GM21528 (cell line): ENCODE measurements around the gene AGRN.
"Not testable (repeated sequence)": the region's sequence is repeated elsewhere in the genome, so short reads cannot be mapped to it uniquely, and the experiment has no call there.

Experiments used
- ATAC-seq: cut with Tn5 transposase; IDR thresholded peaks from one replicate; pipeline ENCODE4 v1.9.1; 2021; ENCODE audit warnings: mild to moderate bottlenecking, moderate library complexity; ENCODE audit not compliant: unreplicated experiment, low FRiP score

The AGRN gene

DNA sequence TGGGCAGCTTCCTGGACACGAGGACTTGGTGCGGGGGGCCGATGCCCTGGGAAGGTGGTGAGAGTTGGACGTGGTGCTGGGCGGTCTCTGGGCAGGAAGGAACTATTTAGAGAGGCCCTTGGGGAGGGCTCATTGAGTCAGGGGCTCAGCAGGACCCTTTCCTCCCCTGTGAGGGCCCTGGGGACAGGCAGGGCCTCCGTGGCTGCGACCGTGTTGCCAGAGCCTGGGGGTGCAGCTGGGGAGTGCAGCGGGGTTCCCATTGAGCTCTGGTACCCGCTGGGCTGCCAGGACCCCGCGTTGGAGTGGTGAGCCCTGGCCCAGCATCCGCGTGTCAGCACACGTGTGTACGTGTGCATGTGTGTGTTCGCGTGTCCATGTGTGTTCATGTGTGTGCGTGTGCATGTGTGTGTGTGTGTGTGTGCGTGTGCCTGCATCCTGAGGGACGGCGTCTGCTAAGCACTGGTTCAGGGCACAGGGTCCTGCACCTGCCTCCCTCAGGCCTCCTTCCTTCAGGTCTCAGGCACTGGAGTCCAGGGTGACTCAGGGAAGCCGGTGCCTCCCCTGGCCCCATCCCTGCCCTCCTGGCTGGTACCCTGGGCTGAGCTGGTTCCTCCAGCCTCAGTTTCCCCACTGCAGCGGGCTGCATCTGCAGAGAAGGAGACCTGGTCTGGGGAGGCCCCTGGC lies 43.5 kb downstream of the AGRN start:
- no peak for ATAC-seq

DNA sequence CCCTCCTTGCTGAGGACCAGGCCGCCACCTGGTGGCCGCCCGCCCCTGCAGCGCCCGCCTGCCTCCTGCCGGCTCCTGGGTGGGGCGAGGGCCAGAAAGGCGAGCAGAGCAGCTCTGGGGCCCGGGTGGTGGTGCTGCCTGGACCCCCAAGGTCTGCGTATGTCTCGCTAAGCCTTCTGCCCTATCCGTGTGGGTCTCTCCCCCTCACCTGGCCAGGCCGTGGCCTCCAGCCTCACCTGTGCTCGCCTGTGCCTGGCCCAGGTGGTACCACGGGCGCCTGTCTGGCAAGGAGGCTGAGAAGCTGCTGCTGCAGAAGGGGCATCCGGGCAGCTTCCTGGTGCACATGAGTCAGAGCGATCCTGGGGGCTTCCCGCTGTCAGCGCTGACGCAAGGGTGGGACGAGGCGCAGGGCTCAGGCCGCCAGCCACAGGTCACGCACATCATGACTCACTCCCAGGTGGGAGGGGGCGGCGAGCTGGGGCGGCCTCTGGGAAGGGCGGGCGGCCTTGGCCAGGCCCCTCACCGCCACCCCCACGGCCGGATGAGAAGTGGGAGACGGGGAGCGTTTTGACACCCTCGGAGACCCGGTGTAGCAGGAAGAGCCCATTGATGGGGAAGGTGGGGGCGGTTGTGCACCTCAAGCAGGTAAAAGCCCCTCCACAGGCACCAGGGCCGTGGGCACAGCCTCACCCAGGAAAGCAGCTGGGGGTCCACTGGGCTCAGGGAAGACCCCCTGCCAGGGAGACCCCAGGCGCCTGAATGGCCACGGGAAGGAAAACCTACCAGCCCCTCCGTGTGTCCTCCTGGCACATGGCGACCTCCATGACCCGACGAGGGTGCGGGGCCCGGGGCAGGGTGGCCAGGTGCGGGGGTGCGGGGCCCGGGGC lies 44.3 kb downstream of the AGRN start:
- peak; percentile 34 for ATAC-seq

DNA sequence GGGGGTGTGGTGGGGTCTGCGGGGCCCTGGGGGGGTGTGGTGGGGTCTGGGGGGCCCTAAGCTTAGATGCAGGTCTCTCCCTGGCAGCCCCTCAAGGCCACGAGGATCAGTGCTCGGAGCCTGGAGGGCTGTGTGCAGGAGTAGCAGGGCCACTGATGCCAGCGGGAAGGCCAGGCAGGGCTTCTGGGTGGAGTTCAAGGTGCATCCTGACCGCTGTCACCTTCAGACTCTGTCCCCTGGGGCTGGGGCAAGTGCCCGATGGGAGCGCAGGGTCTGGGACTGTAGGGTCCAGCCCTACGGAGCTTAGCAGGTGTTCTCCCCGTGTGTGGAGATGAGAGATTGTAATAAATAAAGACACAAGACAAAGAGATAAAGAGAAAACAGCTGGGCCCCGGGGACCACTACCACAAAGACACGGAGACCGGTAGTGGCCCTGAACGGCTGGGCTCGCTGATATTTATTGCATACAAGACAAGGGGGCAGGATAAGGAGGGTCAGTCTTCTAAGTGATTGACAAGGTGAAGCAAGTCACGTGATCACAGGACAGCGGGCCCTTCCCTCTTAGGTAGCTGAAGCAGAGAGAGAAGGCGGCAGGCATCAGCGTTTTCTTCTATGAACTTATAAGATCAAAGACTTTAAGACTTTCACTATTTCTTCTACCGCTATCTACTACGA lies 45.5 kb downstream of the AGRN start:
- no peak for ATAC-seq

DNA sequence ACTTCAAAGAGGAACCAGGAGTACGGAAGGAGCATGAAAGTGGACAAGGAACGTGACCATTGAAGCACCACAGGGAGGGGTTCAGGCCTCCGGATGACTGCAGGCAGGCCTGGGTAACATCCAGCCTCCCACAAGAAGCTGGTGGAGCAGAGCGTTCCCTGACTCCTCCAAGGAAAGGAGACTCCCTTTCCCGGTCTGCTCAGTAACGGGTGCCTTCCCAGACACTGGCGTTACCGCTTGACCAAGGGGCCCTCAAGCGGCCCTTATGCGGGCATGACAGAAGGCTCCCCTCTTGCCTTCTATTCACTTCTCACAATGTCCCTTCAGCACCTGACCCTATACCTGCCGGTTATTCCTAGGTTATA lies 46.0 kb downstream of the AGRN start:
- ATAC-seq, result not testable (repeated sequence)

DNA sequence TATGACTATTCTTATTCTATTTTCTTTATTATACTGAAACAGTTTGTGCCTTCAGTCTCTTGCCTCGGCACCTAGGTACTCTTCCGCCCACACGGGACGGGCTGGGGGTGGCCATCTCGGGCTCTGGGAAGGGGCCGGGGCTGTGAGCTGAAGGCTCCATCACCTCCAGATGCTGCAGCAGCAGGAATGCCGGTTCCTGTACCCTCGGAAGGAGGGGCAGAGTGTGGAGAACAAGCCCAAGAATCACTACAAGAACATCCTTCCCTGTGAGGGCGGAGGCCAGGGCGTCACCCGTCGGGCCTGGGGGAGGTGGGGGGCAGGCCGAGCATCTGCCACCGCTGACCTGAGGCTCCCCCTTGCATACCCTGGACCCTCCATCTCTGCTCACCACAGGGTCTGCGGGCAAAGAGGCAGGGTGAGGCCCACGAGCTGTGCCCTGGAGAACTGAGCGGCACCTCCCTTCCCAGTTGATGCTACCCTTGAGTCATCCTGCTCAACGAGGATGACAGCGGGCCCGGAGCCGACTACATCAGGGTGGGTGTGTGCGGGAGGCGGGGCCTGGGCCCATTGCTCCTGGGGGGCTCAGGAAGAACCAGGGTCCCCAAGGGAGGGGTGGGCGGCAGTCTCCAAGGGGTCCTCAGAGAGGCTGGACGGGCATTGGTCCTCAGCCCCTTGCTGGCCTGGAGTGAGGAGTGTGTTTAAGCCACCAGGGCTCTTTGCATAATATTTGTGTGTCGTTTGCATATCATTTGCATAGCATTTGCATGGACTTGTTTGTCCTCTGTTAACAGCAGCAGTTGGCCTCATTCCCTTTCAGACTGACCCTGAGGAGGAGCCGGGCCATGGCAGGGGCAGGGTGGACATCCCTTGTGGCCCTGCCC lies 46.7 kb downstream of the AGRN start:
- ATAC-seq, result no peak

DNA sequence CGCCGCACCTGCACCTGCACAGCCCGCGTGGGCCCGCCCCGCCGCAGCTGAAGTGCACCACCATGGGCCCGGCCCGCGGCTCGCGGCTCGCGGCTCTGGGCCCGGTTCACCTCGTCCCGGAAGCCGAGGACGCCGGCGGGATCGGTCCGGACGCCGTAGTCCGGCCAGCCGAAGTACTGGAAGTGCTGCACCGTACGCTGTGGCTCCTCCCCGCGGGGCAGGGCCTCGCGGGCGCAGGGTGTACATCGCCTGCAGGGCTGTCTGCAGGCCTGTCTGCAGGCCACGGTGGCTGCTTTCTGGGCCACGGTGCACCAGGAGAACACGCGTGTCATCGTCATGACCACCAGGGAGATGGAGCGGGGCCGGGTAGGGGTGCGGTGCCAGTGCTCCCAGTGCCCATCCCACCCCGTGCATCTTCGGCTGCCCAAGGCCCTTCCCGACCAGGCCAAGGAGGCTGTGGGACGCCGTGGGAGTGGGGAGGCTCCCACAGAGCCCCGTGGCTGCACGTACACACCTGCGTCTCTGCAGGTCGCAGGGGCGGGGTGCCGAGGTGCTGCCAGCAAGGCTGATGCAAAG lies 47.5 kb downstream of the AGRN start:
- ATAC-seq, result no peak

DNA sequence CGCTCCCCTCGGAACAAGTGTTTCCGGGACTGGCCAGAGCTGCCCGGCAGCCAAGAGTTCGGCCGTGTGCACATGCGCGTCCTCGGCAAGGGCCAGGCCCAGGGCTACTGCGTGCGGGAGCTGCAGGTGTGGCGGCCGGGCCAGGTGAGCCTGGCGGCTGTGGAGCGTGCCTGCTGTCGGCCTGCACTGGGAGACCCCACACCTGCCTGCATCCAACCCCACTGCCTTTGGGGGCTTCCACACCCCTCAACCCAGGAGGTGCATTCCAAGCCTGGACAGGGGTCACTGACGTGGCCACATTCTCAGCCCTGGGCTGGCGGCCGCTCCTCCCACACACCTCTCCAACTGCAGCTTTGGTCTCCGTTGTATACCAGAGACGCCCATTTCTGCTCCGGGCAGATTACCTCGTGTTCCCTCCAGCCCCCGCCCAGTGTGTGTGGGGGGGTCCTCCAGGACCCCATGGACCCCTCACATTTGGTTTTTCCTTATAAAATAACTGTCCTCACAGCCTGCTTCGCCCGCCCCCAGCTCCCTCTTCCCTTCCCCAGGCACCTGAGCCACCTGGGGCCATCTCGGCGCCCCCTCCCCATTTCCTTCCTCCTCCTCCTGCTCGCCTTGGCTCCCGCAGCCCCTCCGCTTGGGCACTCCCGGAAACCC lies 48.1 kb downstream of the AGRN start:
- no peak for ATAC-seq

DNA sequence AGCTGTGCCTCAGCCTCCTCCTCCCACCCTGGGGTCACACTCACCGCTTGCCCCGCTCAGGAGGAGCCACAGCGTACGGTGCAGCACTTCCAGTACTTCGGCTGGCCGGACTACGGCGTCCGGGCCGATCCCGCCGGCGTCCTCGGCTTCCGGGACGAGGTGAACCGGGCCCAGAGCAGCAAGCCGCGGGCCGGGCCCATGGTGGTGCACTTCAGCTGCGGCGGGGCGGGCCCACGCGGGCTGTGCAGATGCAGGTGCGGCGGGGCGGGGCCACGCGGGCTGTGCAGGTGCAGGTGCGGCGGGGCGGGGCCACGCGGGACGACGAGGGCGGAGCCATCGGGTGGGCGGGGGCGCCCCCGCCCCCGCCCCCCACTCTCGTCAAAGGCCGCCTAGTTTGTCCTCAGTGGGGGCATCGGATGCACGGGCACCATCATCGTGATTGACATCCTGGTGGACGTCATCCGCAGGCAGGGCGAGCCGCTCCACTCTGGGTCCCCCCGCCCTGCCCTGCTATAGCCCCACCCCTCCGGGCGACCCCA lies 48.7 kb downstream of the AGRN start:
- ATAC-seq, result peak; percentile 24

DNA sequence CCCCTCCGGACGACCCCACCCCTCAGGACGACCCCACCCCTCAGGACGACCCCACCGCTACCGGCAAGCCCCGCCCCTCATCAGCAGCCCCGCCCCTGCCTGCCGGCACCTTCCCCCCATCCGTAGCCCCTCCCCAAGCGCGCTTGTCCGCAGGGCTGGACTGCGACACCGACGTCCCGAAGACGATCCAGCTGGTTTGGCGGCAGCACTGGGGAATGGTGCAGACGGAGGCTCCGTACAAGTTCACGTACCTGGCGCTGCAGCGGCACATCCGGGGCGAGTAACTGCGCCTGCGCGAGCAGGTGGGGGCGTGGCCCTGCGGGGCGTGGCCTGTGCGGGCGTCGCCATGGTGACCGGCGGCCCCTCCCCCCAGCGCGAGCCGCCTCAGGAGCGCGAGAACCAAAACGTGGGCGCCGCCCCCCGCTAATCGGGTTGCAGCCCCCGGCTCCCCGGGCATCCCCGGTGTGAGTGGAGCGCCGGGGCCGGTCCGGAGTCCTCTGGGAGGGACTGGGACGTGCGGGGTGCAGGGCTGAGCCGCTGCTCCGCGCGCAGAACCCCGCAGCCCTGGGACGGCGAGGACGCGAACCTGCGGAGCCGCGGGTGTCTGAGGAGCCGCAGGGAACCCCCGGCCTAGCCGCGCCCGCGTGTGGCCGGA lies 49.3 kb downstream of the AGRN start:
- ATAC-seq, result peak; percentile 51

DNA sequence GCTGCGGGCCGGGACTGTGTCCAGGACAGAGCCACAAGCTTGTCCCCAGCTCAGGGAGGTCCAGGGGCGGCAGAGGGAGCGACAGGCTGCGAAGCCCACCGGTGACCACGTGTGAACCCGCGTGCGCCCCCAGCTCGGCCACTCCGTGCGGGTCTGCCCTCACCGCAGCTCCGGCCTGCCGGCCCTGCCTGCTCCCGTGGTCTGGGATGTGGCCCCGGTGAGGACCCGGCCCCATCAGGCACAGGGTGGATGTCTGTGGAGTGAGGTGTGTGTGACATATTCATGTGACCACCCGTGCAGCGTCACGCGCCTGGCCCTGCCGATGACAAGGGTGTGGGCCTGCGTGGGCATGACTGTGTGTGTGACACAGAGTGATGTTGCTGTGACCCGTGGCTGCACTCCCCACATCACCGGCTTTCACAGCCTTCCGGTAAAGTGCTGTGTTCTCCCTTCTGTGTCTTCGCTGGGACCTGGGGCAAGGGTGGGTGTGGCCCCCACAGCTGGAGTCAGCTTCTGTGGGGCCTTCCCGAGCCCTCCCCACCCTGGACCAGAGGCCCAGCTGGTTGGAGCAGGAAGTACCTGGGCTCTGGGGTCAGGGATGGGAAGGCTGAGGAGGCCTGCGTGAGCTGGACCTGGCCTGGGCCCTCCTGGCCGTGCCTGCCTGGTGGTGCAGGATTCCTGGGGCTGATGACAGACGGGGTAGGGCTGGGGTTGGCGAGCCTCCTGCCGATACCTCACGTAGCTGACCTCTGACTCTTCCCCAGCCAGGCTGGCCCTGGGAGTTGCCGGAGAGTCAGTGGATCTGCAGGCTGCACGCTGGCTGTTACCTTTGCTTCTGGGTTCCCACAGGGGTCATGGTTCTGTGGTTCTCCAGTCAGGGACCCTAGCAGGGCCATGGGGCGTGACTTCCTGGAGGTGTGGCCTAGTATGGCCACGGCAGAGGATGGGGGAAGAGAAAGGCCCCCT lies 50.1 kb downstream of the AGRN start:
- no peak for ATAC-seq

DNA sequence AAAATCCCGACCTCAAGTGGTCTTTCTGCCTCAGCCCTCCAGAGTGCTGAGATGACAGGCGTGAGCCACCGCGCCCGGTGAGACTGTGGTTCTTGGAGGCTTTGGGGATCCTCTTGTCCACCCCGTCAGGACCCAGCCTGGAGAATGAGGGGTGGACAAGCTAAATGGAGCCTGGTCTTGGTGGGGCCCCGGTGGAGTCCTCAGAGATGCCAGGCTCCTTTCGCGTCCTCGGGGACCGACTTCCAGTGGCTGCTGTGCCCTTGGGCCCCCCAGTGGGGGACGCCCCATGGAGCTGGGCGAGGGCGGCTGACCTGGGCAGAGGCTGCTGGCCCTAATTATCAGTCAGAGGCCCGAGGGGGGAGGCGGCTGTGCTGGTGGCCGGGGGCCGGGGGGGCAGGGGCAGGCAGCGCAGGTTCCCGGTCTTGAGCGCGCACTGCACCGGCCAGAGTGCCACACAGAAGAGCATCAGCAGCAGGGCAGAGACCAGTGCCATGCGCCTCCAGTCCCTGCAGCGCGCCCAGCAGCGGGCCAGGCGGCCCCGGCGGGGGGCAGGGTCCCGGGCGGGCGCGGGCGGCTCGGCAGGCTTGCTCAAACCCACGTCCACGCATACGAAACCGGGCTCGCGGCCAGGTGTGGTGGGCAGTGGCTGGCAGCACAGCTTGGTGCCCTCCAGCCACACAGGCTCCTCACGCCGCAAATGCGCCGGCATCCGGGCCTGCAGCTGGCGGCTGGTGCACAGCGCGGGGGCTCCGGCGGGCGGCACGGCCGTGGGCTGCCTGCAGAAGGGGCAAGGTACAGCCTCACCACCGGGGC lies 51.8 kb downstream of the AGRN start:
- ATAC-seq, result no peak

DNA sequence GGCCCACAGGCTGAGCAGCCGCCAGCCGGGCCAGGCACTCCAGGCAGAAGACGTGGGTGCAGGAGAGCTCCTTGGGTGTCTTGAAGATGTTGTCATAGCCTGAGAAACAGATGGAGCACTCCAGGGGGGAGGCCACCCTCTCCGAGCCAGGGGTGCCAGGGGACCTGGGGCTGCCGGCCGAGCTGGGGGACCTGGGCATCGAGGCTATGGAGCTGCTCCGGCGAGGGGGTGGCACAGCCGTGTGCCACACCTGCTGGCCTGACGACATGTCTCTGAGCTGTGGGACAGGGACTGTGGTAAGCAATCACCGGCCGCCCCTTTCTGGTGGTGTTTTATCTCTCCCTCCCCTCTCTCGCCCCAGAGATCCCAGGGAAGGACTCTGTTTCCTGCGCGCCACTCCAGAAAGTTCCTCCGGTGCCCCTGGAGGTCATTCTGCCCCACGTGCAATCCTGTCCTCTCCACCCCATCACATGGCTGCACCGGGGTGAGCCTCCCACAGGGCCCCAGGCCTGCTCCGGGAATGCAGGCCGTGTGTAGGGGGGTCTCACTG lies 52.5 kb downstream of the AGRN start:
- no peak for ATAC-seq

DNA sequence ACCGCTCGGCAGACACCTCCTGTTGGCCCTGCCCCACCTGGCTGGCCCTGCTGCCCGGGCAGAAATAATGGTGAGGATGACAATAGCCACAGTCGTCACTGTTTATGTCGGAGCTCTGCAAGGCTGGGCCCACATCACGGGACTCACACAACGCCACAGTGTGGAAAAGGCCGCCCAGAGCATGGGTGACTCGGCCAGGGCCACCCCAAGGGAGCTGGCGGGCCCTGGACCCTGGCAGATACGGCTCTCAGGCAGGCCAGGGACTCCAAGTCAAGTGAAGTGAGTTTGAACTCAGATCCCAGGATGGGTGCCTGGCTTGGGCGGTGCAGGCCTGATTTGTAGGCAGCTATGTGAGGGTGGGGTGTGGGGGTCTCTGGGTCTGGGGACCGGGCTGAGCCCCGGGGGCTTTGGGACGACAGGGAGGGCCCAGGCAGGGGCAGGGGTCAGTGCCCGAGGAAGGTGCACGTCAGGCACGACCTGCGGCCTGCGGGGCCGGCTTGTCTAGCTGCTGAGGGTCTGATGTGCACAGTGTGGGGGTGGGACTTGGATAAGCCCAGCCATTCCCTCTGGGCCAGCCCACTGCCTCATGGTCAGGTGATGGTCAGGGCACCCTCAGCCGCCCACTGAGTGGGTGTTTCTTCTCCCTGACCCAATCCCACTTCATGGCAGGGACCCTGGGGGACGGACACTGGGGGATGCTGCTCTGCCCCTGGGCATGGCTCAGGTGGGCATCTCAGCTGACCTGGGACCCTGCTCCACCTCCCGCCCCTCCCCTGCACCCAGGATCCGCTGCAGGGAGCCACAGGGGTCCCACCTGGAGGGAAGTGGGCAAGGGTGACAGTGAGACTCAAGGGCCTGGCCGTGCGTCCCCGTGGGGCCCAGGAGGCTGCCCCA lies 53.2 kb downstream of the AGRN start:
- no peak for ATAC-seq

DNA sequence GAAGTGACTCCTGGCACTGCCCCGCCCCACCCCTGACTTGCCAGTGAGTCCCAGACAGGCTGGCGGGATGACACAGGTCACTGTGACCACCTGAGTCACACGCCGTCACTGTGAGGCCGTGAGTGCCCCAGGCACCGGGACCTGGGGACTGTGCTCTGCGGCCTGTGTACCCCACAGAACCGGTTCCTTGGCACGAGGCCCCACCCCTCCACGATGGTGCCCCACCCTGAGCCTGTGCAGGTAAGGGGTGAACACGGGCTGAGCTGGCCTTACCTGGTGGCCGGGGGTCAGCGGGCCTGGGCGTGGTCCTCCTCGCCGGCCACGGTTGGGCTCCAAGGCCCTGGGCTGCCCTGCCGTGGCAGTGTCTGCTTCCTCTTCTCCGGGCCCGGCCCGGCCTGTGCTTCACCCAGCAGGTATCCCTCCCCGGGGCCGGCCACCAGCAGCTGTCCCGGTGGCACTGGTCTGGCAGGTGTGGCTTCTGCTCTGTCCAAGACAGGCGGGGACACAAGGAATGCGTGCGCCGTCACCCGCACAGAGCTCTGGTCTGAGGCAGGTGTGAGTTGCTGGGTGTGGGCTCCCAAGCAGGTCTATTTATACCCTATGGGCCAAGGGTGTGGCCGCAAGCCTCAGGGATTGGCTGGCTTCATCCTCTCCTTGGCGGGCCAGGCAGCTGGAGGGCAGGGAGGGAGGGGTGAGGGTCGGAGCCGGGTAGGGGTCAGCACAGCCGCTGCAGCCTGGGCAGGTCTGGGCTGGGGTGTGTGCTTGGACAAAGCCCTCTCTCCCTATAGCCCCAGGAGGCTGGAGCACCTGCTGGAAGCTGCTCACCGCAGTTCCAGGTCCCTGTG lies 54.0 kb downstream of the AGRN start, which contains the start of gene RNF223:
RNF223 (minus strand) TSS at position 564 of the 845 bp plus-strand sequence. CDS start 1,740 bp downstream, outside the sequence.
- ATAC-seq, result no peak
